ENCODE data around the gene RAD51B. TPM values are rescaled to one million over a fixed set of nuclear protein-coding genes. Genes with fewer than 3 reads are reported as not detected.

The RAD51B gene
- total and polyA plus RNA-seq, 2 of the 13 experiments (the other 11 are each of a cell fraction or from before 2014, with no cell fraction given): 7.0 to 9.5 TPM

DNA sequence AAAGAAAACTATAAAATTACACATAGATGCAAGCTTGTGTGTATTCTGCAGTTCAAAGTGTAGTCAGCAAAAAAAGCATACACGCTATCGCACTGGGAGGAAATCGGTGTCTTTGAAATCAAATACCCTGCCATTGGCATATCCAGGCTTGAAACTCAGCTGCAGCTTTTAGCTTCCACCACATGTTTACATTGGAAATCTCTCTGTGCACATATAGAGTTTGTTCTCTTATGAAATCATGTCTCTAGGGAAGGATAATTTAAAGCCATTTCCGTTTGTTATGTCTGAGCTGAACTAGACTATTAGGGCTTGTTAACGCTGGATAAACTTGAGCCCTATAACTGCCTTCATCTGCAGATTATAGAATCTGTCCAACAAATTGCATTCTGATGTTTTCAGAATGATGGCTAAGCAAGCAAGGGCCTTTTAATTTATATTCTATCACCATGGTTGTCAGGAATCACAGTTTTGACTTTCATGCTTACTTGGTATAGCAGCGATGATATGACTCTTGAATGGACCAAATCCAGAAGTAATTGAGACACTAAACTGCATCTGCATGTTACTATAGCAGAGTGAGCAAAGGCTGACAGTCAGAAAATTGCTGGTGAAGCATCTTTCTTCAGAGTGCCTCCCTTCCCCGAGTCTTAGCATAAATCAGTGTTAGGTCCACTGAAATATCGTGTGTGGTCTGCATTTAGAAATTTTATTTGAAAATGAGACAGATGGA is 530.5 kb downstream of the RAD51B start:
- FAIRE-seq (peak; percentile 98), DNase-seq (ENCODE audit: low spot score) (peak; percentile 98), ATAC-seq (peak; percentile 99)
- intact Hi-C loops (cut with micrococcal nuclease; ENCODE audit: unreplicated experiment) (no loop called here), in situ Hi-C loops (cut with HindIII; ENCODE audit: extremely low pct_ligation_motif_present, low pct_unique_long_range_greater_than_20kb) (no loop called here)
- ChIA-PET CTCF (ENCODE audit: low intra/inter-chr PET ratio, low total read pairs) (no interaction called here), POLR2A (interaction anchor here (1.0 to 1.7 kb wide), 5 partner anchors 10 to 443 kb away, joined by 3 to 6 read pairs (median 3); partner anchors contain the start of gene ZFP36L1)
- WGBS (ENCODE audit: low lambda C conversion rate): 27% methylated on average over 8 of the region's 8 CpGs
- H3K9ac ChIP-seq (ENCODE audit: insufficient read depth, low read depth, low read length): no peak overlapping the region
- peak overlapping the region; percentile 48 for H3K4me2 ChIP-seq (ENCODE audit: low read depth, low read length)
- no peaks in the 10 kb centered on the region for H4K20me1 ChIP-seq (ENCODE audit: insufficient read depth, low read length)
- H3K27me3 ChIP-seq (ENCODE audit: control insufficient read depth in 1 of 2, insufficient read depth in 2 of 2, low read length in 2 of 2): no peaks in the 10 kb centered on the region
- peak overlapping the region; percentile 41 for H3K27ac ChIP-seq (ENCODE audit: extremely low read length, insufficient read depth, low read length)
- peaks cover 46% of the 10 kb centered on the region for H3K4me1 ChIP-seq (ENCODE audit: insufficient read depth, low read length)
- H3K4me3 ChIP-seq (replicated peaks in 1 of 3; ENCODE audit: insufficient read depth in 1 of 3, low read depth in 2 of 3, low read length in 3 of 3): no peak overlapping the region
- no peaks in the 10 kb centered on the region for H3K79me2 ChIP-seq (ENCODE audit: insufficient read depth, low read length)
- H2AFZ ChIP-seq (ENCODE audit: low read length): no peak overlapping the region
- no TSS peak for BruUV-seq (replicated peaks)
- no peaks in the 10 kb centered on the region; a peak in 1 of 5 replicates for H3K36me3 ChIP-seq (replicated peaks in 1 of 2; ENCODE audit: control insufficient read depth in 1 of 2, insufficient read depth in 2 of 2, low read length in 2 of 2)
- H3K9me3 ChIP-seq (ENCODE audit: low read length): peaks cover 9% of the 10 kb centered on the region; the same call in 1 of the 2 replicates
- TF ChIP-seq ZNF264 (CRISPR knock-in tag; IDR thresholded peaks at IDR 0.05): peak; percentile 71; the same call in 1 of the 2 replicates
- TF ChIP-seq ZNF749 (CRISPR knock-in tag; IDR thresholded peaks at IDR 0.05; ENCODE audit: borderline replicate concordance): peak; percentile 36; the same call in 1 of the 2 replicates
- TF ChIP-seq KLF15 (CRISPR knock-in tag; IDR thresholded peaks at IDR 0.05; ENCODE audit: borderline replicate concordance): no peak; the same call in 1 of the 2 replicates
- peak; percentile 94 for TF ChIP-seq SMAD3 (CRISPR knock-in tag; IDR thresholded peaks at IDR 0.05)
- TF ChIP-seq, protein P1, sequence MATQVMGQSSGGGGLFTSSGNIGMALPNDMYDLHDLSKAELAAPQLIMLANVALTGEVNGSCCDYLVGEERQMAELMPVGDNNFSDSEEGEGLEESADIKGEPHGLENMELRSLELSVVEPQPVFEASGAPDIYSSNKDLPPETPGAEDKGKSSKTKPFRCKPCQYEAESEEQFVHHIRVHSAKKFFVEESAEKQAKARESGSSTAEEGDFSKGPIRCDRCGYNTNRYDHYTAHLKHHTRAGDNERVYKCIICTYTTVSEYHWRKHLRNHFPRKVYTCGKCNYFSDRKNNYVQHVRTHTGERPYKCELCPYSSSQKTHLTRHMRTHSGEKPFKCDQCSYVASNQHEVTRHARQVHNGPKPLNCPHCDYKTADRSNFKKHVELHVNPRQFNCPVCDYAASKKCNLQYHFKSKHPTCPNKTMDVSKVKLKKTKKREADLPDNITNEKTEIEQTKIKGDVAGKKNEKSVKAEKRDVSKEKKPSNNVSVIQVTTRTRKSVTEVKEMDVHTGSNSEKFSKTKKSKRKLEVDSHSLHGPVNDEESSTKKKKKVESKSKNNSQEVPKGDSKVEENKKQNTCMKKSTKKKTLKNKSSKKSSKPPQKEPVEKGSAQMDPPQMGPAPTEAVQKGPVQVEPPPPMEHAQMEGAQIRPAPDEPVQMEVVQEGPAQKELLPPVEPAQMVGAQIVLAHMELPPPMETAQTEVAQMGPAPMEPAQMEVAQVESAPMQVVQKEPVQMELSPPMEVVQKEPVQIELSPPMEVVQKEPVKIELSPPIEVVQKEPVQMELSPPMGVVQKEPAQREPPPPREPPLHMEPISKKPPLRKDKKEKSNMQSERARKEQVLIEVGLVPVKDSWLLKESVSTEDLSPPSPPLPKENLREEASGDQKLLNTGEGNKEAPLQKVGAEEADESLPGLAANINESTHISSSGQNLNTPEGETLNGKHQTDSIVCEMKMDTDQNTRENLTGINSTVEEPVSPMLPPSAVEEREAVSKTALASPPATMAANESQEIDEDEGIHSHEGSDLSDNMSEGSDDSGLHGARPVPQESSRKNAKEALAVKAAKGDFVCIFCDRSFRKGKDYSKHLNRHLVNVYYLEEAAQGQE (IDR thresholded peaks at IDR 0.05; ENCODE audit: borderline replicate concordance in 1 of 2, low read depth in 1 of 2, low read length in 2 of 2): peak in 1 of 2 experiments; percentile 75; a peak in 2 of 4 replicates
- peak; percentile 32; the same call in 1 of the 2 replicates for TF ChIP-seq ZNF460 (CRISPR knock-in tag; IDR thresholded peaks at IDR 0.05; ENCODE audit: borderline replicate concordance)
- no peak for TF ChIP-seq HNRNPK (IDR thresholded peaks at IDR 0.05; ENCODE audit: low read depth, low read length, poor library complexity, severe bottlenecking)
- TF ChIP-seq ZNF24 (IDR thresholded peaks at IDR 0.05): 0 out of 2 replicates have a peak, but pooled peaks have one; percentile 18
- no peak; the same call in 1 of the 2 replicates for TF ChIP-seq MTA1 (CRISPR knock-in tag; IDR thresholded peaks at IDR 0.05; ENCODE audit: borderline replicate concordance)
- TF ChIP-seq ZNF552 (CRISPR knock-in tag; IDR thresholded peaks at IDR 0.05; ENCODE audit: borderline replicate concordance): no peak
- no peak; the same call in 1 of the 2 replicates for TF ChIP-seq JDP2 (CRISPR knock-in tag; IDR thresholded peaks at IDR 0.05; ENCODE audit: borderline replicate concordance)
- peak; percentile 99 for TF ChIP-seq ZBTB20 (CRISPR knock-in tag; IDR thresholded peaks at IDR 0.05; ENCODE audit: borderline replicate concordance, low read depth)
- TF ChIP-seq MLXIP (CRISPR knock-in tag; IDR thresholded peaks at IDR 0.05; ENCODE audit: borderline replicate concordance): no peak
- peak; percentile 98 for TF ChIP-seq PITX1 (CRISPR knock-in tag; IDR thresholded peaks at IDR 0.05)
- no peak for TF ChIP-seq ATF7 (IDR thresholded peaks at IDR 0.05)
- TF ChIP-seq ATF7 (CRISPR knock-in tag; IDR thresholded peaks at IDR 0.05): no peak
- peak; percentile 87 for TF ChIP-seq ERF (CRISPR knock-in tag; IDR thresholded peaks at IDR 0.05)

Data from HepG2 (cell line).